ENCODE results near the gene LRRC27.

- TF ChIP-seq, protein P1, sequence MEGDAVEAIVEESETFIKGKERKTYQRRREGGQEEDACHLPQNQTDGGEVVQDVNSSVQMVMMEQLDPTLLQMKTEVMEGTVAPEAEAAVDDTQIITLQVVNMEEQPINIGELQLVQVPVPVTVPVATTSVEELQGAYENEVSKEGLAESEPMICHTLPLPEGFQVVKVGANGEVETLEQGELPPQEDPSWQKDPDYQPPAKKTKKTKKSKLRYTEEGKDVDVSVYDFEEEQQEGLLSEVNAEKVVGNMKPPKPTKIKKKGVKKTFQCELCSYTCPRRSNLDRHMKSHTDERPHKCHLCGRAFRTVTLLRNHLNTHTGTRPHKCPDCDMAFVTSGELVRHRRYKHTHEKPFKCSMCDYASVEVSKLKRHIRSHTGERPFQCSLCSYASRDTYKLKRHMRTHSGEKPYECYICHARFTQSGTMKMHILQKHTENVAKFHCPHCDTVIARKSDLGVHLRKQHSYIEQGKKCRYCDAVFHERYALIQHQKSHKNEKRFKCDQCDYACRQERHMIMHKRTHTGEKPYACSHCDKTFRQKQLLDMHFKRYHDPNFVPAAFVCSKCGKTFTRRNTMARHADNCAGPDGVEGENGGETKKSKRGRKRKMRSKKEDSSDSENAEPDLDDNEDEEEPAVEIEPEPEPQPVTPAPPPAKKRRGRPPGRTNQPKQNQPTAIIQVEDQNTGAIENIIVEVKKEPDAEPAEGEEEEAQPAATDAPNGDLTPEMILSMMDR (IDR thresholded peaks at IDR 0.05), result peak in 1 of 6 experiments; percentile 15
- TF ChIP-seq POLR2A (IDR thresholded peaks at IDR 0.05), result no peak
Observed at GRCh38 chr10:132359305-132360040, 27.5 kb downstream of the LRRC27 start.

Data from adrenal gland (tissue), 5 donors.